Neuronal stem cell (in vitro differentiated cells): ENCODE data around the gene TAS2R60. TPM values are rescaled to one million over a fixed set of nuclear protein-coding genes. Genes with fewer than 3 reads are reported as not detected.

Experiments
- DNase-seq: peaks from one replicate; pipeline ENCODE4 v3.0.0-alpha.2; 2013; ENCODE audit warnings: low spot score
- H2AFZ ChIP-seq: one replicate; pipeline ENCODE4 v1.6.1; 2013; ENCODE audit warnings: mild to moderate bottlenecking, low read length, inconsistent platforms
- H2AK5ac ChIP-seq: 2 replicates; pipeline ENCODE4 v1.6.1; 2013; ENCODE audit warnings: low read depth, mild to moderate bottlenecking, inconsistent platforms, low read length, moderate library complexity, mixed read lengths
- H2BK120ac ChIP-seq: 2 replicates; pipeline ENCODE4 v1.6.1; 2013; ENCODE audit warnings: low read depth, mild to moderate bottlenecking, inconsistent platforms, low read length, moderate library complexity, mixed read lengths
- H2BK12ac ChIP-seq: one replicate; pipeline ENCODE4 v1.6.1; 2013; ENCODE audit warnings: low read length, inconsistent platforms
- H2BK15ac ChIP-seq: 2 replicates; pipeline ENCODE4 v1.6.1; 2013; ENCODE audit warnings: mild to moderate bottlenecking, low read length, inconsistent platforms, mixed read lengths
- H2BK5ac ChIP-seq: one replicate; pipeline ENCODE4 v1.6.1; 2013; ENCODE audit warnings: inconsistent platforms, mild to moderate bottlenecking, low read length, moderate library complexity
- H3K14ac ChIP-seq: one replicate; pipeline ENCODE4 v1.6.1; 2013; ENCODE audit warnings: low read length, inconsistent platforms
- H3K18ac ChIP-seq: 2 replicates; pipeline ENCODE4 v1.6.1; 2013; ENCODE audit warnings: low read length, inconsistent platforms
- H3K23ac ChIP-seq: 2 replicates; pipeline ENCODE4 v1.6.1; 2013; ENCODE audit warnings: low read depth, mild to moderate bottlenecking, mixed read lengths, low read length, inconsistent platforms; ENCODE audit not compliant: poor library complexity
- H3K27ac ChIP-seq: replicated peaks from 3 replicates; pipeline ENCODE4 v1.5.1; 2013; ENCODE audit warnings: low read length, inconsistent platforms
- H3K27me3 ChIP-seq, 3 experiments: 2 replicates each; pipeline ENCODE4 v1.6.1; 2013; ENCODE audit warnings: low read length in 3 of 3, mild to moderate bottlenecking in 2 of 3, inconsistent platforms in 1 of 3, low read depth in 1 of 3, mixed read lengths in 1 of 3, moderate library complexity in 1 of 3; ENCODE audit not compliant: control insufficient read depth in 3 of 3, insufficient read depth in 3 of 3
- H3K36me3 ChIP-seq, 2 donors: replicated peaks in 1 of 2; 2 replicates each; pipeline ENCODE4 v1.6.1; 2013; ENCODE audit warnings: low read length in 2 of 2; ENCODE audit not compliant: control insufficient read depth in 2 of 2, insufficient read depth in 2 of 2
- H3K4ac ChIP-seq: 2 replicates; pipeline ENCODE4 v1.6.1; 2013; ENCODE audit warnings: inconsistent platforms, mild to moderate bottlenecking, low read length, moderate library complexity
- H3K4me1 ChIP-seq, 2 donors: 1 replicate in 1 of 2; 2 replicates in 1 of 2; pipeline ENCODE4 v1.6.1; 2013; ENCODE audit warnings: low read length in 2 of 2, low read depth in 1 of 2; ENCODE audit not compliant: control insufficient read depth in 2 of 2, insufficient read depth in 1 of 2
- H3K4me2 ChIP-seq: one replicate; pipeline ENCODE4 v1.6.1; 2013; ENCODE audit warnings: mild to moderate bottlenecking, low read length, inconsistent platforms; ENCODE audit not compliant: insufficient read depth, poor library complexity, severe bottlenecking
- H3K4me3 ChIP-seq, 2 donors: 2 replicates each; pipeline ENCODE4 v1.5.1; 2013; ENCODE audit warnings: low read length in 2 of 2, mild to moderate bottlenecking in 2 of 2, inconsistent platforms in 1 of 2, moderate library complexity in 1 of 2
- H3K79me1 ChIP-seq: one replicate; pipeline ENCODE4 v1.6.1; 2013; ENCODE audit warnings: low read depth, mild to moderate bottlenecking, inconsistent platforms, low read length, moderate library complexity
- H3K9ac ChIP-seq: one replicate; pipeline ENCODE4 v1.6.1; 2013; ENCODE audit warnings: mild to moderate bottlenecking, low read depth, low read length, inconsistent platforms; ENCODE audit not compliant: poor library complexity
- H3K9me3 ChIP-seq, 2 donors: replicated peaks in 1 of 2; 2 replicates each; pipeline versions ENCODE3 to v1.6.1; 2013; ENCODE audit warnings: low read length in 2 of 2, mild to moderate bottlenecking in 2 of 2, inconsistent platforms in 1 of 2, low read depth in 1 of 2, mixed read lengths in 1 of 2, moderate library complexity in 1 of 2; ENCODE audit not compliant: control insufficient read depth in 2 of 2, insufficient read depth in 1 of 2
- H4K8ac ChIP-seq: one replicate; pipeline ENCODE4 v1.6.1; 2013; ENCODE audit warnings: low read depth, mild to moderate bottlenecking, inconsistent platforms, low read length, moderate library complexity
- H4K91ac ChIP-seq: one replicate; pipeline ENCODE4 v1.6.1; 2013; ENCODE audit warnings: low read length, low read depth, mild to moderate bottlenecking, inconsistent platforms; ENCODE audit not compliant: poor library complexity
- WGBS, 2 donors: extraction: QIAGEN DNeasy Blood & Tissue Kit; methylation state at CpG; one replicate each; pipeline ENCODE4 v1.1.7; 2013; ENCODE audit warnings: missing lambda C conversion rate in 2 of 2, mixed read lengths in 1 of 2; ENCODE audit not compliant: insufficient read length in 2 of 2, insufficient replicate concordance in 1 of 2; ENCODE audit errors: extremely low coverage in 2 of 2; 5-methylcytosine and 5-hydroxymethylcytosine counted together
- polyA plus RNA-seq, 2 experiments: library from polyadenylated mRNA; stranded (reverse); fragments of 200-250 nt; gene quantifications; one replicate each; pipeline ENCODE4 v1.2.3, GENCODE V29; 2013

Gene TAS2R60, protein sequence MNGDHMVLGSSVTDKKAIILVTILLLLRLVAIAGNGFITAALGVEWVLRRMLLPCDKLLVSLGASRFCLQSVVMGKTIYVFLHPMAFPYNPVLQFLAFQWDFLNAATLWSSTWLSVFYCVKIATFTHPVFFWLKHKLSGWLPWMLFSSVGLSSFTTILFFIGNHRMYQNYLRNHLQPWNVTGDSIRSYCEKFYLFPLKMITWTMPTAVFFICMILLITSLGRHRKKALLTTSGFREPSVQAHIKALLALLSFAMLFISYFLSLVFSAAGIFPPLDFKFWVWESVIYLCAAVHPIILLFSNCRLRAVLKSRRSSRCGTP
- not detected for polyA plus RNA-seq (2013, experiment 1 of 2)
- not detected for polyA plus RNA-seq (2013, experiment 2 of 2)

GRCh38 chr7:143443153-143443552 is at the start of gene TAS2R60:
Gene TAS2R60 (plus strand): TSS chr7:143443453. CDS start chr7:143443453, 0 bp downstream.
- H2AK5ac ChIP-seq, result no peak within 1 kb of the TSS
- H3K36me3 ChIP-seq, result no peaks in the 10 kb centered on the region
- no peak within 1 kb of the TSS for H3K23ac ChIP-seq
- no peak within 1 kb of the TSS for H2BK12ac ChIP-seq
- H4K8ac ChIP-seq, result no peak within 1 kb of the TSS
- no peak within 1 kb of the TSS for H2BK5ac ChIP-seq
- no peak within 1 kb of the TSS for H3K9ac ChIP-seq
- no peaks in the 10 kb centered on the region for H3K79me1 ChIP-seq
- DNase-seq, result no peak
- no peak within 1 kb of the TSS for H4K91ac ChIP-seq
- no peak within 1 kb of the TSS for H3K4me3 ChIP-seq
- H3K27me3 ChIP-seq, result peaks cover 0 to 2% (median 0%) of the 10 kb centered on the region in 3 experiments
- no peak within 1 kb of the TSS for H3K27ac ChIP-seq
- no peak within 1 kb of the TSS for H3K4me2 ChIP-seq
- peaks cover 0 to 11% of the 10 kb centered on the region in 2 donors for H3K4me1 ChIP-seq
- no peak within 1 kb of the TSS for H2BK120ac ChIP-seq
- H3K9me3 ChIP-seq, result no peaks in the 10 kb centered on the region
- no peak within 1 kb of the TSS for H2AFZ ChIP-seq
- no peak within 1 kb of the TSS for H3K18ac ChIP-seq
- H3K14ac ChIP-seq, result no peak within 1 kb of the TSS
- H2BK15ac ChIP-seq, result no peak within 1 kb of the TSS
- whole genome bisulfite sequencing, 2 donors, result no CpG with 5 or more reads among the region's 4 CpGs
- H3K4ac ChIP-seq, result no peak within 1 kb of the TSS

- no peaks in the 10 kb centered on the region for H3K9me3 ChIP-seq
- no peak overlapping the region for H2AK5ac ChIP-seq
- H3K9ac ChIP-seq, result no peak overlapping the region
- H3K4me1 ChIP-seq, result peaks cover 0 to 3% of the 10 kb centered on the region in 2 donors
- H2BK5ac ChIP-seq, result no peak overlapping the region
- H2BK15ac ChIP-seq, result no peak overlapping the region
- no peak overlapping the region for H3K27ac ChIP-seq
- peaks cover 30 to 43% of the 10 kb centered on the region in 2 donors for H3K36me3 ChIP-seq
- no peak overlapping the region for H3K14ac ChIP-seq
- WGBS, 2 donors, result no CpG with 5 or more reads among the region's 6 CpGs
- H3K18ac ChIP-seq, result no peak overlapping the region
- no peak overlapping the region for H4K8ac ChIP-seq
- DNase-seq, result no peak
- no peak overlapping the region for H3K4me3 ChIP-seq
- no peak overlapping the region for H2BK120ac ChIP-seq
- no peak overlapping the region for H3K4me2 ChIP-seq
- H2BK12ac ChIP-seq, result no peak overlapping the region
- no peak overlapping the region for H3K4ac ChIP-seq
- no peak overlapping the region for H2AFZ ChIP-seq
- H3K23ac ChIP-seq, result no peak overlapping the region
- H3K79me1 ChIP-seq, result no peaks in the 10 kb centered on the region
- no peak overlapping the region for H4K91ac ChIP-seq
- no peaks in the 10 kb centered on the region for H3K27me3 ChIP-seq
These were observed 49.2 kb upstream of the TAS2R60 start for GRCh38 chr7:143394068-143394467.

DNA sequence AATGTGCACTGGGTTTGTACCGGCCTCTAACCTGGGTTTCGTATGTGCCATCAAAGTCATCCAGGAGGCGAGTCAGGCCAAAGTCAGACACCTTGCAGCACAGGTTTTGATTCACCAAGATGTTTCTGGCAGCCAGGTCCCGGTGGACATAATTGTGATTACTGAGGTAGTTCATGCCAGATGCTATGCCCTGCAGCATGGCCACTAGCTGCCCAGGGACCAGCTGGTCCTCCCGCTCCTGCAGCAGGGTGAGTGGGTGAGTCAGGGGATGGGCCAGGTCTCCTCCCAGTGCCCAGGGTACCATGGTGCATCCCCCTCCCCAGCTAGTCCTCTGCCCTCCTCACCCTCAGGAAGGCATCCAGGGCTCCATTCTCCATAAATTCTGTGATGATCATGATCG is 48.5 kb upstream of the TAS2R60 start:
- Histone ChIP-seq H3K36me3 (peaks cover 22 to 36% of the 10 kb centered on the region in 2 donors), H3K18ac (no peak overlapping the region), H3K23ac (no peak overlapping the region), H4K8ac (no peak overlapping the region), H3K14ac (no peak overlapping the region), H3K4me1 (peaks cover 0 to 3% of the 10 kb centered on the region in 2 donors), H3K27me3 (no peaks in the 10 kb centered on the region), H3K27ac (no peak overlapping the region), H3K79me1 (no peaks in the 10 kb centered on the region), H3K4me2 (no peak overlapping the region), H2AFZ (no peak overlapping the region), H2AK5ac (no peak overlapping the region), H2BK15ac (no peak overlapping the region), H2BK5ac (no peak overlapping the region), H2BK120ac (no peak overlapping the region), H4K91ac (no peak overlapping the region), H2BK12ac (no peak overlapping the region), H3K4ac (peak overlapping the region; percentile 13), H3K4me3 (no peak overlapping the region), H3K9me3 (no peaks in the 10 kb centered on the region), H3K9ac (peak overlapping the region; percentile 32)
- DNase-seq, result no peak
- WGBS, 2 donors, result no CpG with 5 or more reads among the region's 6 CpGs

DNA sequence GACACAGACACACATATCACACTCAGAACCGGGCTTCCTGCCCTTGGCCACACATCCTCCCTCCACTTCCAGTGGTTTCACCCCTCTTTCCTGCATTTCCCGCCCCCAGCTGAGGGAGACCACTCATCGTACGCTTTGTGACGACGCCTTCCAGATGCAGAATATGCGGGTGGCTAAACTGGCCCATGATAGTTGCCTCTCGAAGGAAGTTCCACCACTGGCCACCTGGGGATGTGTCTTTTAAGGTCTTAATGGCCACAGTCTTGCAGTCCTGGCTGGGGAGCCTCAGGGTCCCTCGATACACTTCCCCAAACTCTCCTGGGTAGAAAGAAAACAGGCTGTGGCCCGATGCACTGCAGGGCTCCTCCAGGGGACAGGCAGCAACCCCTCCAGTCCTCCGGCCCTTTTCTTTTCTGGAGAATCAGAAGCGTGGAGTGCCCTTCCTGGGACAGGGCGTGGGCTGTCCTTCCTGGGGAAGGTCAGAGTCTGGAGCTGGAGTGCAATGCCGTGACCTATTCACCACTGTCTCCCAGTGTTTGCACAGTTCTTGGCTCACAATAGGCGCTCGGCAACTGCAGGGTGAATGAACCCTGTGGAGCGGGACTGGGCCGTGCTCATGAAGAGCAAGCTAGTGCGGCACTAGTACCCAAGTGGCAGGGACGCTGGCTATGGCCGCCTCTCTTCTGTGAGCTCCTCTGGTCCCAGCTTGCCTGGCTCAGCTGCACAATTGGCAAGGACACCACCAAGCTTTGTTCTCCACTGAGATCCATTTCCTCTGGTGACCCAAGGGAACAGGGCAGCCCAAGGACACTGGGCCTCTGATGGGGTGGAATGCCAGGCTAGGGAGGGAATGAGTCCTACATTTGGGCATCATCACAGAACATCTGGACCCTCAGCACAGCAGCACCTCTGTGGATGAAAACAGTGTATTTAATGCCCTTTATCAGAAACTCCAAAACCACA is 47.8 kb upstream of the TAS2R60 start:
- Histone ChIP-seq H2BK12ac (no peak overlapping the region), H4K8ac (no peak overlapping the region), H3K4ac (peak overlapping the region; percentile 13), H4K91ac (no peak overlapping the region), H2BK15ac (no peak overlapping the region), H3K27ac (no peak overlapping the region), H3K4me2 (no peak overlapping the region), H3K36me3 (peaks cover 16 to 29% of the 10 kb centered on the region in 2 donors), H2BK5ac (no peak overlapping the region), H3K18ac (no peak overlapping the region), H2AK5ac (no peak overlapping the region), H3K23ac (no peak overlapping the region), H3K9me3 (no peaks in the 10 kb centered on the region), H3K4me1 (peaks cover 0 to 3% of the 10 kb centered on the region in 2 donors), H3K9ac (peak overlapping the region; percentile 32), H2BK120ac (no peak overlapping the region), H3K27me3 (no peaks in the 10 kb centered on the region), H3K14ac (no peak overlapping the region), H2AFZ (no peak overlapping the region), H3K4me3 (peak overlapping the region in 1 of 2 donors; percentile 52), H3K79me1 (no peaks in the 10 kb centered on the region)
- WGBS, 2 donors, result no CpG with 5 or more reads among the region's 21 CpGs
- no peak for DNase-seq
